DMS53 treated with DMSO at 0.1 percent for 48 hours (cell line): ENCODE measurements around the gene SLC22A12.
"Not testable (repeated sequence)": the region's sequence is repeated elsewhere in the genome, so short reads cannot be mapped to it uniquely, and the experiment has no call there.

Source experiments
- DNase-seq: peaks from one replicate; lab custom pipeline; 2025; ENCODE audit not compliant: unreplicated experiment; lab: John Stamatoyannopoulos, UW

The SLC22A12 gene

GRCh38 chr11:64583296-64584262 is 7.4 kb upstream of the SLC22A12 start:
- no peak for DNase-seq

GRCh38 chr11:64585150-64585549 is 5.9 kb upstream of the SLC22A12 start:
- no peak for DNase-seq

DNA sequence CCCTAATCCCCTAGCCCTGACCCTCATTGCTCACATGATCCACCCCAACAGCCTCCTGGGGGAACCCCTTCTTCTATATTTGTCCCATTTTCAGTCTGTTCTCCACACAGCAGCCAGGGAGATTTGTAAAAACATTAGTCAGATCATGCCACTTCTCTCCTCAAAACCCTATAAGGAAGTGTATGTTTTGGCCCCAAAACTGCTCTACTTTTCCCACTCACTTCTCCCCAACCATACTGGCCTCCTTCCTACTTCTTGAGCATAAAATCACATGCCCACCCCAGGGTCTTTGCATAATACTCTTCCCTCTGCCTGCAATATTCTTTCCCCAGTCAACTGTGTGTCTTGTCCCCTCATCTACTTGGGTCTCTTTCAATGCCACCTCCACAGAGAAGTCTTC is 4.7 kb upstream of the SLC22A12 start:
- DNase-seq: no peak

DNA sequence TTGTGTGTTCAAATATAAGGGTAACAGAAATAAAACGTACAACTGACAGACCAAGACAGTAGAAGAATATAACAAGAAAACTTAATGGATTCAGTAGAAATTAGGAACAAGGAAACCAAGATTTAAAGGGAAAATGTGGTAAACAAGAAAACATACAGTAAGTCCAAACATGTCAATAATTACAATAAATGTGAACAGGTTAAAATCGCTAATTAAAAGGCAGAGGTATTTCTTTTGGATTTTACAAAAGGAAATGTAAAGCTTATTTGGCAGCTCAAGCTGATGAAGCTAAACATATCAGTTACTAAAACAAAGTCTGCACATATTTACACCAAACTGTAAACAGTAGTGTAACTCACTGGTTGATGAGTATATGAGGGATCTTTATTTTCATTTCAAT is 2.3 kb upstream of the SLC22A12 start:
- no peak for DNase-seq

GRCh38 chr11:64591257-64592233 is 525 bp downstream of the SLC22A12 start:
- no peak for DNase-seq

- DNase-seq: no peak
Observed at GRCh38 chr11:64592234-64592615, 1.2 kb downstream of the SLC22A12 start.

GRCh38 chr11:64592656-64593055 is 1.6 kb downstream of the SLC22A12 start:
- DNase-seq: no peak

- no peak for DNase-seq
Observed at GRCh38 chr11:64593156-64594105, 2.4 kb downstream of the SLC22A12 start.

- DNase-seq: no peak
Observed at GRCh38 chr11:64594159-64594939, 3.3 kb downstream of the SLC22A12 start.

DNA sequence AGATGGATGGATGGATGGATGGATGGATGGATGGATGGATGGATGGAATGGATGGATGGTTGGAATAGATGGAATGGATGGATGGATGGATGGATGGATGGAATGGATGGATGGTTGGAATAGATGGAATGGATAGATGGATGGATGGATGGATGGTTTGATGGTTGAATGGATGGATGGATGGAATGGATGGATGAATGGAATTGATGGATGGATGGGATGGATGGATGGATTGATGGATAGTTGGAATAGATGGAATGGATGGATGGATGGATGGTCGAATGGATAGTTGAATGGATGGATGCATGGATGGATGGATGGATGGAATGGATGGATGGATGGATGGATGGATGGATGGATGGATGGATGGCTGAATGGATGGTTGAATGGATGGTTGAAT is 4.9 kb downstream of the SLC22A12 start:
- DNase-seq: not testable (repeated sequence)

DNA sequence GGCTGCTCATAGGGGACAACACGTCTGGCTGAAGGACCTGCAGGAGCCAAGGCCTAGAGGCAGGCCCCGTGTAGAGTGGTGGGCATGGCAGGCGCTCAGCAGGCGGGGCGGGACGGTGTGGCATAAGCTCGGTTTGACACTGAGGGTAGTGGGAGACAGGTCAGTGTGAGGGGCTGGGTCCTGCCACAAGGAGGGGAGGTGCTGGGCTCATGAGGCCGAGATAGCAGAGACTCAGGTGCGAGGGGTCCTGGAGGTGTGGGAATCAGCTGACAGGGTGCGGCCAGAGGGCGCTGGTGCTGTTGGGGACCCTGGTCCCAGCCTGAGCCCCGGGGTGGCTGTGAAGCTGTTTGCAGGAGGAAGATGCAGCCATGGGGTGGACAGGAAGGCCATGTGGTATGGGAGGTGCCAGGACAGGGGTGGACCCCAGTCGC is 6.7 kb downstream of the SLC22A12 start:
- DNase-seq: no peak

DNA sequence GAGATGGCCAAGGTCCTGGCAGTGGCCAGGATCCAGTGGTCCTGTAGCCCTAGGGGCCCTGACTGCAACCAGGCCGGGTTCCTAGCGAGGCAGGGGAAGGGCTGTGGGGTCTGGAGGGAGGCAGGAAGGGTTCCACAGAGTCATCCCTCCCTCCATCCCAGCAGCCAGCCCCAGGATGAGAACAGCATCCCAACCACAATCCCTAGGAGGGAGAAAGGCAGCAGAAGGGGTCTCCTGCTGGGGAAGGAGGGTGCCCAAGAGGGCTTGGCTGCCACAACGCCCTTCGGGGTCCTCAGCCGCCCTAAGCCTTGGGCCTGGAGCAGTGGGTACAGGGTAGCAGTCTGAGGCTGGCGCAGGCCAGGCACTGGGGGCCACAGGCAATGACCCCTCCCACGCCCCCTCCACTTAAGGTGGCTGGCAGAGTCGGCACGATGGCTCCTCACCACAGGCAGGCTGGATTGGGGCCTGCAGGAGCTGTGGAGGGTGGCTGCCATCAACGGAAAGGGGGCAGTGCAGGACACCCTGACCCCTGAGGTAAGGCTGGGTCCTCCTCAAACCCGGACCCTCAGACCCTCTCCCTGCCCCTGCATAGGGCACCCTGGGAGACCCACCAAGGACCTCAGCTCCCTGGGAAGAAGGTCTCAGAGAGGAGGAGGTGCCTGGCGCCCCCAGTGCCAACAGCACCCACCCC is 7.2 kb downstream of the SLC22A12 start:
- no peak for DNase-seq

DNA sequence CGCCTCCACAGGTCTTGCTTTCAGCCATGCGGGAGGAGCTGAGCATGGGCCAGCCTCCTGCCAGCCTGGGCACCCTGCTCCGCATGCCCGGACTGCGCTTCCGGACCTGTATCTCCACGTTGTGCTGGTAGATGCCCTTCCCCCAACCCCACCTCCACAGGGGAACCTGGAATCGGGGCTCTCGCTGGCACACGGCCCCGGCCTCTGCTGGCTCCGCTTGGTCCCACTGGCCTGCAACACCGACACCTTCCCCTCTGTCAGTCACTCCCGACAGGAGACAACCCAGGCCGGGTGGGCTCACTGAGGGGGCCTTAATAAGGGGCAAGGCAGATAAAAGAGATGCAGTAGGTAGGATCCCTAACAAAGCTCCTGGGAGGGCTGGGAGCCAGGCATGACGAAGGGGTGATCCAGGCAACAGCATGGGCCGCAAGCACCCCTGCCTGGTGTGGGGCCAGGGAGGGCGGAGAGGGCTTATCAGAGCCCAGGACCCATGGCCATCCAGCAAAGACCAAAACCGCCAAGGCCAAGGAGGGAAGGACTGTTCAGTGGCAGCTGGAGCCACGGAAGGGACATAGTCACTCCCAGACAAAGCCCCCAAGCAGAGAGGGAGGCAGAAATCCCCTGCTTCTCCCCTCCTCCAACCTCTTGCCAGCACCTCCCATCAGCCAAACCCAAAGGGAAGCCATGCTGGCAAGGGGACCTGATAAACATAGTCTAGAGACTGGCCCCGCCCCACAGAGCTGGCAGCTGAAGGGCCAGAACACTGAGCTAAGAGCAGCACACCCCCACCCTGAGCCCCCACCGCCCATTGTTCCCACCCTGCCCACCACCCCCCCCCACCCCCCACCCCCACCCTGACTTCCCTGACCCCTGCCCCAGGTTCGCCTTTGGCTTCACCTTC is 8.0 kb downstream of the SLC22A12 start:
- no peak for DNase-seq

GRCh38 chr11:64599698-64600211 is 8.7 kb downstream of the SLC22A12 start:
- DNase-seq: no peak

DNA sequence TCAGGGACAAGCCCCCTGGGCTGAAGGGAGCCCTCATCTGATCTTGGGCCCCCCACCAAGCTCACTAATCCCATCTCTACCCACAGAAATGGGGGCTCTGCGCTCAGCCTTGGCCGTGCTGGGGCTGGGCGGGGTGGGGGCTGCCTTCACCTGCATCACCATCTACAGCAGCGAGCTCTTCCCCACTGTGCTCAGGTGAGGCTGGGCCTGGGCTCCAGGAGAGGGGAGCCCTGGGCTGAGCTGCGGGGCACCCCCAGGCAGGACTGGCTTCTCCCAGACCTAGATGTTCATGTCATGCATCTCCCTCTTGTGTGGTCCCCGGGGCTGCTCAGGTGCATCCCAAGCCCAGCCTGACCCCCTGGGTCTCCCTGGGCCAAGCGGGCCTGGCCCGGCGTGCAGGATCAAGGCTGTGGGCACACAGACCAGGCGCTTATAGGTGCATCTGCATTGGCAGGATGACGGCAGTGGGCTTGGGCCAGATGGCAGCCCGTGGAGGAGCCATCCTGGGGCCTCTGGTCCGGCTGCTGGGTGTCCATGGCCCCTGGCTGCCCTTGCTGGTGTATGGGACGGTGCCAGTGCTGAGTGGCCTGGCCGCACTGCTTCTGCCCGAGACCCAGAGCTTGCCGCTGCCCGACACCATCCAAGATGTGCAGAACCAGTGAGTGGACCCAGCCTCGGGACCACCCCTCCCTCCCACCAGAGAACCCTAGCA is 9.4 kb downstream of the SLC22A12 start:
- DNase-seq: no peak

DNA sequence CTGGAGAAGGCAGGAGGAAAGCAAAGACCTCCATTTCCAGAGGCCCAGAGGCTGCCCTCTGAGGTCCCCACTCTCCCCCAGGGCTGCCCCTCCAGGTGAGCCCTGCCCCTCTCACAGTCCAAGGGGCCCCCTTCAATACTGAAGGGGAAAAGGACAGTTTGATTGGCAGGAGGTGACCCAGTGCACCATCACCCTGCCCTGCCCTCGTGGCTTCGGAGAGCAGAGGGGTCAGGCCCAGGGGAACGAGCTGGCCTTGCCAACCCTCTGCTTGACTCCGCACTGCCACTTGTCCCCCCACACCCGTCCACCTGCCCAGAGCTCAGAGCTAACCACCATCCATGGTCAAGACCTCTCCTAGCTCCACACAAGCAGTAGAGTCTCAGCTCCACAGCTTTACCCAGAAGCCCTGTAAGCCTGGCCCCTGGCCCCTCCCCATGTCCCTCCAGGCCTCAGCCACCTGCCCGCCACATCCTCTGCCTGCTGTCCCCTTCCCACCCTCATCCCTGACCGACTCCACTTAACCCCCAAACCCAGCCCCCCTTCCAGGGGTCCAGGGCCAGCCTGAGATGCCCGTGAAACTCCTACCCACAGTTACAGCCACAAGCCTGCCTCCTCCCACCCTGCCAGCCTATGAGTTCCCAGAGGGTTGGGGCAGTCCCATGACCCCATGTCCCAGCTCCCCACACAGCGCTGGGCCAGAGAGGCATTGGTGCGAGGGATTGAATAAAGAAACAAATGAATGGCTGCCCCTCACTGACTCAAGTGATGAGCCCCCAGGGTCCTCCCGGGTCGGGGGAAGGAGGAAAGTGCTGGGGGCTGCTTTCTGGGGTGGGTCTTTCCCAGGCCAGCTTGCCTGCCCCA is 10.8 kb downstream of the SLC22A12 start:
- DNase-seq: no peak
